Eye (tissue), 1 donor: ENCODE measurements around the gene PIAS1.
"Not testable (repeated sequence)": the region's sequence is repeated elsewhere in the genome, so short reads cannot be mapped to it uniquely, and the experiment has no call there.

Experiments used
- DNase-seq: peaks from one replicate; pipeline ENCODE4 v3.0.0-alpha.2; 2015

PIAS1 gene

GRCh38 chr15:68205558-68205944 lies 151.4 kb downstream of the PIAS1 start:
- no peak for DNase-seq

GRCh38 chr15:68205954-68206539 lies 151.9 kb downstream of the PIAS1 start:
- no peak for DNase-seq

GRCh38 chr15:68206711-68207151 lies 152.6 kb downstream of the PIAS1 start:
- DNase-seq, result no peak

- no peak for DNase-seq
These were observed 153.2 kb downstream of the PIAS1 start for GRCh38 chr15:68207176-68207935.

GRCh38 chr15:68208136-68208535 lies 154.0 kb downstream of the PIAS1 start:
- no peak for DNase-seq

GRCh38 chr15:68208636-68209240 lies 154.6 kb downstream of the PIAS1 start:
- no peak for DNase-seq

GRCh38 chr15:68209272-68209671 lies 155.2 kb downstream of the PIAS1 start:
- DNase-seq, result no peak

GRCh38 chr15:68209735-68210408 lies 155.8 kb downstream of the PIAS1 start:
- no peak for DNase-seq

GRCh38 chr15:68210409-68210756 lies 156.3 kb downstream of the PIAS1 start:
- no peak for DNase-seq

GRCh38 chr15:68210821-68211655 lies 156.9 kb downstream of the PIAS1 start:
- peak; percentile 88 for DNase-seq

- no peak for DNase-seq
These were observed 157.7 kb downstream of the PIAS1 start for GRCh38 chr15:68211656-68212320.

GRCh38 chr15:68213491-68213845 lies 159.4 kb downstream of the PIAS1 start:
- DNase-seq, result not testable (repeated sequence)

GRCh38 chr15:68213991-68214837 lies 160.1 kb downstream of the PIAS1 start:
- DNase-seq, result no peak

GRCh38 chr15:68214838-68215254 lies 160.7 kb downstream of the PIAS1 start:
- no peak for DNase-seq

- no peak for DNase-seq
These were observed 163.2 kb downstream of the PIAS1 start for GRCh38 chr15:68217341-68217740.

GRCh38 chr15:68218331-68218730 lies 164.2 kb downstream of the PIAS1 start:
- no peak for DNase-seq

GRCh38 chr15:68218847-68219798 lies 165.0 kb downstream of the PIAS1 start:
- no peak for DNase-seq

GRCh38 chr15:68220489-68220888 lies 166.4 kb downstream of the PIAS1 start:
- no peak for DNase-seq

- no peak for DNase-seq
These were observed 166.9 kb downstream of the PIAS1 start for GRCh38 chr15:68220967-68221366.
